CD14-positive monocyte (primary cell): ENCODE data around the gene DIS3L2. TPM values are rescaled to one million over a fixed set of nuclear protein-coding genes. Genes with fewer than 3 reads are reported as not detected.

Experiments used
- DNase-seq, 3 donors: peaks; one replicate each; pipeline ENCODE4 v3.0.0-alpha.2; 2011 to 2022
- H2AFZ ChIP-seq: 2 replicates; pipeline ENCODE4 v1.6.0; 2012; ENCODE audit warnings: mild to moderate bottlenecking, low read depth, low read length, inconsistent platforms; ENCODE audit not compliant: insufficient read depth, poor library complexity, severe bottlenecking
- H3K27ac ChIP-seq, 2 donors: 1 replicate in 1 of 2; 2 replicates in 1 of 2; pipeline ENCODE4 v1.5.1; 2012 to 2013; ENCODE audit warnings: low read length in 2 of 2, control low read depth in 1 of 2, inconsistent platforms in 1 of 2, low read depth in 1 of 2, mild to moderate bottlenecking in 1 of 2
- H3K27me3 ChIP-seq, 2 donors: one replicate each; pipeline versions ENCODE4 v1.6.0 to v1.6.1; 2011 to 2013; ENCODE audit warnings: low read length in 2 of 2; ENCODE audit not compliant: control insufficient read depth in 2 of 2, insufficient read depth in 2 of 2
- H3K36me3 ChIP-seq, 2 donors: replicated peaks in 1 of 2; 1 replicate in 1 of 2; 2 replicates in 1 of 2; pipeline versions ENCODE4 v1.5.1 to v1.6.1; 2012 to 2013; ENCODE audit warnings: low read length in 2 of 2, control low read depth in 1 of 2, inconsistent platforms in 1 of 2, mild to moderate bottlenecking in 1 of 2; ENCODE audit not compliant: insufficient read depth in 2 of 2, control insufficient read depth in 1 of 2
- H3K4me1 ChIP-seq, 2 donors: 1 replicate in 1 of 2; 2 replicates in 1 of 2; pipeline versions ENCODE4 v1.5.1 to v1.6.1; 2012 to 2013; ENCODE audit warnings: low read length in 2 of 2, control low read depth in 1 of 2, inconsistent platforms in 1 of 2, mild to moderate bottlenecking in 1 of 2, moderate library complexity in 1 of 2; ENCODE audit not compliant: insufficient read depth in 2 of 2, control insufficient read depth in 1 of 2
- H3K4me2 ChIP-seq: replicated peaks from 2 replicates; pipeline ENCODE3; 2012; ENCODE audit warnings: low read length, moderate library complexity, mild to moderate bottlenecking; ENCODE audit not compliant: poor library complexity, severe bottlenecking; ENCODE audit errors: extremely low read depth
- H3K4me3 ChIP-seq, 3 experiments: fragments of 200-600 bp in 1 of 3; sonication (generic) in 1 of 3; replicated peaks in 1 of 3; 1 replicate in 2 of 3; 2 replicates in 1 of 3; pipeline ENCODE4 v1.5.1; 2011 to 2013; ENCODE audit warnings: low read length in 3 of 3, mild to moderate bottlenecking in 3 of 3, control low read depth in 2 of 3, low read depth in 2 of 3, inconsistent platforms in 1 of 3, moderate library complexity in 1 of 3
- H3K79me2 ChIP-seq: 2 replicates; pipeline ENCODE4 v1.6.0; 2012; ENCODE audit warnings: mild to moderate bottlenecking, control low read depth, inconsistent platforms, low read length, moderate library complexity; ENCODE audit not compliant: insufficient read depth
- H3K9ac ChIP-seq: 2 replicates; pipeline ENCODE4 v1.6.0; 2017; ENCODE audit warnings: low read length, mild to moderate bottlenecking; ENCODE audit not compliant: insufficient read depth, poor library complexity, severe bottlenecking
- H3K9me3 ChIP-seq, 2 donors: replicated peaks in 1 of 2; 1 replicate in 1 of 2; 2 replicates in 1 of 2; pipeline versions ENCODE4 v1.5.1 to v1.6.1; 2012 to 2013; ENCODE audit warnings: low read length in 2 of 2, control low read depth in 1 of 2; ENCODE audit not compliant: control insufficient read depth in 1 of 2, insufficient read depth in 1 of 2
- H4K20me1 ChIP-seq: 2 replicates; pipeline ENCODE4 v1.6.0; 2012; ENCODE audit warnings: mild to moderate bottlenecking, low read length, control low read depth, moderate library complexity; ENCODE audit not compliant: insufficient read depth
- H3K27ac Mint-ChIP-seq, 7 donors: one replicate each; pipeline ENCODE4 v1.8.0; 2020; ENCODE audit warnings: mild to moderate bottlenecking in 7 of 7, mixed read lengths in 7 of 7, moderate library complexity in 6 of 7, inconsistent platforms in 2 of 7
- H3K27me3 Mint-ChIP-seq, 3 donors: one replicate each; pipeline ENCODE4 v1.8.0; 2021 to 2022; ENCODE audit warnings: low read depth in 3 of 3, mild to moderate bottlenecking in 3 of 3, mixed read lengths in 3 of 3, moderate library complexity in 3 of 3, inconsistent platforms in 1 of 3
- H3K36me3 Mint-ChIP-seq, 2 donors: one replicate each; pipeline ENCODE4 v1.8.0; 2020; ENCODE audit warnings: mixed read lengths in 2 of 2, inconsistent platforms in 1 of 2, mild to moderate bottlenecking in 1 of 2
- H3K4me1 Mint-ChIP-seq: one replicate; pipeline ENCODE4 v1.8.0; 2020; ENCODE audit warnings: mild to moderate bottlenecking, mixed read lengths
- H3K4me3 Mint-ChIP-seq, 2 donors: one replicate each; pipeline ENCODE4 v1.8.0; 2020; ENCODE audit warnings: mild to moderate bottlenecking in 2 of 2, mixed read lengths in 2 of 2, moderate library complexity in 1 of 2
- H3K9me3 Mint-ChIP-seq, 7 donors: one replicate each; pipeline ENCODE4 v1.8.0; 2020 to 2022; ENCODE audit warnings: mixed read lengths in 7 of 7, mild to moderate bottlenecking in 6 of 7, moderate library complexity in 6 of 7, inconsistent platforms in 2 of 7
- CTCF ChIP-seq: fragments of 200-600 bp; IDR thresholded peaks from one replicate; pipeline ENCODE4 v1.8.0; 2022; ENCODE audit warnings: antibody characterized with exemption, mild to moderate bottlenecking
- WGBS: methylation state at CpG from one replicate; pipeline ENCODE4 v1.1.5; 2013; ENCODE audit warnings: missing lambda C conversion rate; ENCODE audit not compliant: insufficient coverage; 5-methylcytosine and 5-hydroxymethylcytosine counted together
- intact Hi-C, 2 donors: fragments of 100-400 bp; cut with micrococcal nuclease; formaldehyde crosslinking; loops; one replicate each; pipeline versions ENCODE4 v1.15.0 to v1.15.1; 2023
- polyA plus RNA-seq, 3 donors: library from polyadenylated mRNA; depleted of rRNA in 1 of 3; unstranded in 2 of 3; stranded (reverse) in 1 of 3; fragments of 300-500 nt in 2 of 3; fragments of >200 nt in 1 of 3; fragmentation: Illumina TruSeq in 2 of 3; gene quantifications; 1 replicate in 2 of 3; 2 replicates in 1 of 3; pipeline ENCODE4 v1.2.3, GENCODE V29; 2012 to 2021

Gene DIS3L2
- polyA plus RNA-seq, 3 donors = 6.0 to 21.7 (median 6.4) TPM

GRCh38 chr2:231975001-231975400 lies 13.5 kb downstream of the DIS3L2 start:
- Mint-ChIP-seq H3K9me3 (peaks cover under 1 to 20% (median 5%) of the 10 kb centered on the region in 7 donors), H3K4me3 (no peak overlapping the region), H3K27me3 (no peaks in the 10 kb centered on the region), H3K4me1 (peaks cover 1% of the 10 kb centered on the region), H3K36me3 (peaks cover 7 to 21% of the 10 kb centered on the region in 2 donors), H3K27ac (no peak overlapping the region)
- no peak for DNase-seq
- H3K4me1 ChIP-seq = no peaks in the 10 kb centered on the region
- peaks cover 7% of the 10 kb centered on the region for H4K20me1 ChIP-seq
- H3K27me3 ChIP-seq = no peaks in the 10 kb centered on the region
- no peak overlapping the region for H3K9ac ChIP-seq
- TF ChIP-seq CTCF = no peak
- WGBS = no CpG with 5 or more reads among the region's 2 CpGs
- peaks cover 8% of the 10 kb centered on the region for H3K79me2 ChIP-seq
- H3K4me2 ChIP-seq = no peak overlapping the region
- H3K36me3 ChIP-seq = peaks cover 0 to 6% of the 10 kb centered on the region in 2 donors
- no peak overlapping the region for H3K4me3 ChIP-seq
- no peaks in the 10 kb centered on the region for H3K9me3 ChIP-seq
- intact Hi-C loops = no loop called here
- no peak overlapping the region for H3K27ac ChIP-seq
- no peak overlapping the region for H2AFZ ChIP-seq

DNA sequence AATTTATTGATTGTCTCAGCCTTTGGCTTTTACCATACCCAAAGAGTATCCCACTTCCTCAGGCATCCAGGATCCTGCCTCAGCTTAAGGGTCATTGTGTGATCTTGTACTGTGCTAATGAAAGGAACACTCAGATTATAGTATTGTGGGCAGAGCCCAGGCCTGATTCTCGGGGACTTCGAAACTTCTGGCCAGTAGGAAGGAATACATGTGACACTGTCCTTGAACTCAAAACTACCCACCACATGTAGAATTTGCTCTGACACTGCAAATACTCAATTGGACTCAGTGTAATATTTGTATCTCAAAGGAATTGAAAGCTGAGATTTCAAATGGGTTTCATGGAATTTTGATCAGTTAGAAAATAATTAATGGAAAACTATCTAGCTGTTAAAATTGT lies 15.9 kb downstream of the DIS3L2 start:
- Mint-ChIP-seq H3K36me3 (peaks cover 7 to 14% of the 10 kb centered on the region in 2 donors), H3K27me3 (no peaks in the 10 kb centered on the region), H3K4me1 (peaks cover 1% of the 10 kb centered on the region), H3K27ac (no peak overlapping the region), H3K9me3 (peaks cover 0 to 11% (median 3%) of the 10 kb centered on the region in 7 donors), H3K4me3 (no peak overlapping the region)
- Histone ChIP-seq H3K27ac (no peak overlapping the region), H3K4me2 (no peak overlapping the region), H3K79me2 (no peaks in the 10 kb centered on the region), H3K9ac (no peak overlapping the region), H3K9me3 (no peaks in the 10 kb centered on the region), H3K36me3 (peaks cover 0 to 6% of the 10 kb centered on the region in 2 donors), H3K4me3 (no peak overlapping the region), H3K4me1 (no peaks in the 10 kb centered on the region), H3K27me3 (no peaks in the 10 kb centered on the region), H2AFZ (no peak overlapping the region), H4K20me1 (peaks cover 11% of the 10 kb centered on the region)
- intact Hi-C loops = no loop called here
- no CpG with 5 or more reads among the region's 2 CpGs for WGBS
- TF ChIP-seq CTCF = no peak
- no peak for DNase-seq
